RWPE2 (cell line): Measurements from ENCODE around the gene RRP8.

Experiments used
- ATAC-seq: fragments of 200-7000 bp; cut with Tn5 transposase; 3 replicates; pipeline ENCODE4 v1.9.1; 2021; ENCODE audit warnings: low read depth
- DNase-seq: peaks from one replicate; pipeline ENCODE4 v3.0.0-alpha.2; 2020; ENCODE audit warnings: low spot score
- H3K27ac ChIP-seq: fragments of 450-650 bp; 2 replicates; pipeline ENCODE4 v1.5.1; 2017; ENCODE audit warnings: mild to moderate bottlenecking; ENCODE audit not compliant: poor library complexity, severe bottlenecking
- H3K27me3 ChIP-seq: fragments of 250-450 bp; sonication (Bioruptor Pico); 2 replicates; pipeline ENCODE4 v1.5.1; 2021; ENCODE audit warnings: mild to moderate bottlenecking, moderate library complexity; ENCODE audit not compliant: insufficient read depth, poor library complexity, severe bottlenecking
- H3K36me3 ChIP-seq: fragments of 250-450 bp; sonication (Bioruptor Pico); 2 replicates; pipeline ENCODE4 v1.5.1; 2020; ENCODE audit warnings: low read depth, mild to moderate bottlenecking, moderate library complexity
- H3K4me1 ChIP-seq: fragments of 250-450 bp; sonication (Bioruptor Pico); 2 replicates; pipeline ENCODE4 v1.5.1; 2021; ENCODE audit warnings: mild to moderate bottlenecking, moderate library complexity; ENCODE audit not compliant: insufficient read depth, poor library complexity, severe bottlenecking
- H3K4me3 ChIP-seq: fragments of 250-450 bp; sonication (Bioruptor Pico); 2 replicates; pipeline ENCODE4 v1.5.1; 2021; ENCODE audit warnings: mild to moderate bottlenecking, moderate library complexity; ENCODE audit not compliant: severe bottlenecking
- H3K9me3 ChIP-seq: fragments of 250-450 bp; sonication (Bioruptor Pico); 2 replicates; pipeline ENCODE4 v1.5.1; 2021; ENCODE audit warnings: mild to moderate bottlenecking, moderate library complexity; ENCODE audit not compliant: severe bottlenecking
- CTCF ChIP-seq: fragments of 450-650 bp; IDR thresholded peaks from one replicate; pipeline ENCODE4 v1.5.1; 2017; ENCODE audit warnings: mild to moderate bottlenecking, moderate library complexity; ENCODE audit not compliant: poor library complexity, severe bottlenecking

Gene RRP8

GRCh38 chr11:6554828-6555706 lies 48.3 kb downstream of the RRP8 start:
- ATAC-seq (no peak), DNase-seq (no peak)
- Histone ChIP-seq H3K27ac (no peak overlapping the region), H3K36me3 (no peaks in the 10 kb centered on the region), H3K4me3 (no peak overlapping the region), H3K9me3 (no peaks in the 10 kb centered on the region), H3K4me1 (no peaks in the 10 kb centered on the region), H3K27me3 (no peaks in the 10 kb centered on the region)
- no peak for TF ChIP-seq CTCF

GRCh38 chr11:6553634-6554033 lies 49.8 kb downstream of the RRP8 start:
- Histone ChIP-seq H3K27ac (no peak overlapping the region), H3K9me3 (no peaks in the 10 kb centered on the region), H3K4me1 (no peaks in the 10 kb centered on the region), H3K36me3 (no peaks in the 10 kb centered on the region), H3K27me3 (no peaks in the 10 kb centered on the region), H3K4me3 (no peak overlapping the region)
- DNase-seq (no peak), ATAC-seq (no peak)
- no peak for TF ChIP-seq CTCF

GRCh38 chr11:6548641-6549040 lies 54.8 kb downstream of the RRP8 start:
- no peak overlapping the region for H3K4me3 ChIP-seq
- H3K27ac ChIP-seq = no peak overlapping the region
- no peaks in the 10 kb centered on the region for H3K9me3 ChIP-seq
- H3K27me3 ChIP-seq = no peaks in the 10 kb centered on the region
- no peaks in the 10 kb centered on the region for H3K4me1 ChIP-seq
- no peak for DNase-seq
- no peak for ATAC-seq
- TF ChIP-seq CTCF = no peak
- no peaks in the 10 kb centered on the region for H3K36me3 ChIP-seq

- no peak for TF ChIP-seq CTCF
- Histone ChIP-seq H3K4me3 (no peak overlapping the region), H3K9me3 (no peaks in the 10 kb centered on the region), H3K36me3 (no peaks in the 10 kb centered on the region), H3K27ac (no peak overlapping the region), H3K27me3 (no peaks in the 10 kb centered on the region), H3K4me1 (no peaks in the 10 kb centered on the region)
- DNase-seq = no peak
- no peak for ATAC-seq
Measured at GRCh38 chr11:6548121-6548520, 55.3 kb downstream of the RRP8 start.

- ATAC-seq (no peak), DNase-seq (no peak)
- no peaks in the 10 kb centered on the region for H3K27me3 ChIP-seq
- no peaks in the 10 kb centered on the region for H3K36me3 ChIP-seq
- no peaks in the 10 kb centered on the region for H3K9me3 ChIP-seq
- no peak overlapping the region for H3K27ac ChIP-seq
- no peaks in the 10 kb centered on the region for H3K4me1 ChIP-seq
- TF ChIP-seq CTCF = no peak
- no peak overlapping the region for H3K4me3 ChIP-seq
Measured at GRCh38 chr11:6547177-6547576, 56.2 kb downstream of the RRP8 start.
